K562 treated with DMSO at 1 percent for 24 hours (cell line): ENCODE results near the gene PLEKHA3. TPM values are rescaled to one million over a fixed set of nuclear protein-coding genes. Genes with fewer than 3 reads are reported as not detected.

Experiments used
- total RNA-seq: library from RNA; unstranded; fragments of 300-600 nt; gene quantifications from 2 replicates; pipeline ENCODE4 v1.2.3, GENCODE V29; 2022; ENCODE audit warnings: low read depth; ENCODE audit not compliant: insufficient read depth

The PLEKHA3 gene
- total RNA-seq, result 9.9 and 10.1 TPM in 2 replicates

GRCh38 chr2:178480227-178481181 is at the start of gene PLEKHA3:
TSS of gene PLEKHA3 (plus strand) at chr2:178480457. CDS start at chr2:178480870, 413 bp downstream.

GRCh38 chr2:178450774-178451525 is 29.3 kb upstream of the PLEKHA3 start, which contains the start of the genes PJVK and PRKRA:
TSS of gene PJVK (plus strand) at chr2:178451378. CDS start at chr2:178453410, 2,032 bp downstream.
TSS of gene PRKRA (minus strand) at chr2:178451175. CDS start at chr2:178451030, 145 bp downstream.

GRCh38 chr2:178478439-178479274 is 1.6 kb upstream of the PLEKHA3 start, which contains the start of gene FKBP7:
TSS of gene FKBP7 (minus strand) at chr2:178478600. CDS start at chr2:178478499, 101 bp downstream.

Other genes starting within 250 kb of the PLEKHA3 start
- 40.6 and 46.6 TPM in 2 replicates for gene PRKRA, start 29.3 kb upstream of the PLEKHA3 start, total RNA-seq
- gene PJVK, start 29.1 kb upstream of the PLEKHA3 start, total RNA-seq, result 0.79 and 0.94 TPM in 2 replicates
- gene FKBP7, start 1.9 kb upstream of the PLEKHA3 start, total RNA-seq, result 3.7 and 4.5 TPM in 2 replicates